GM18519 (cell line): ENCODE results near the gene LRRC3.
"Not testable (repeated sequence)": the region's sequence is repeated elsewhere in the genome, so short reads cannot be mapped to it uniquely, and the experiment has no call there.

Source experiments
- ATAC-seq: cut with Tn5 transposase; IDR thresholded peaks from one replicate; pipeline ENCODE4 v1.9.1; 2021; ENCODE audit warnings: mild to moderate bottlenecking, moderate library complexity; ENCODE audit not compliant: unreplicated experiment, low FRiP score

LRRC3 gene

DNA sequence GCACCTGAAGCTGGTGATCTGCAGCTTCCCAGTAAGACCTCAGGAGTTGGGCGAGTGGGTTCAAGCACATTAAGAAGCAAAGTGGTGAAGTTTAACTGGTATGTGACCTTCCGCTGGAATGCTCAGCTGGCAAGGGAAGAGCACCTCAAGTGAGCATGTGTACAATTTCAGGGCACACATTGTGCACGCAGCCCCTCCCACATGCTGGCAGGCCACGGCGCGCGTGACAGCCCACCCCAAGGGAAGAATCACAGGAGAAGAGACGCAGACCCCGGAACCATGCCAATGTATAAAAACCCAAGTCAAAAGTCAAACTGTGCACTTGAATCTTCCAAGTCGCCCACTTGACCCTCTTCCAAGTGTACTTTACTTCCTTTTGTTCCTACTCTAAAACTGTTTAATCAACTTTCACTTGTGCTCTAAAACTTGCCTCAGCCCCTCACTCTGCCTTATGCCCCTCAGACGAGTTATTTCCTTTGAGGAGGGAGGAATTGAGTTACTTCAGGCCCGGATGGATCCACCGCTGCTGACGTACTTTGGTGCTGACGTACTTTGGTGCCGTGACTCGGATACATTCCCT is 20.0 kb downstream of the LRRC3 start:
- no peak for ATAC-seq

- no peak for ATAC-seq
These were observed 21.8 kb downstream of the LRRC3 start for GRCh38 chr21:44477131-44477530.

DNA sequence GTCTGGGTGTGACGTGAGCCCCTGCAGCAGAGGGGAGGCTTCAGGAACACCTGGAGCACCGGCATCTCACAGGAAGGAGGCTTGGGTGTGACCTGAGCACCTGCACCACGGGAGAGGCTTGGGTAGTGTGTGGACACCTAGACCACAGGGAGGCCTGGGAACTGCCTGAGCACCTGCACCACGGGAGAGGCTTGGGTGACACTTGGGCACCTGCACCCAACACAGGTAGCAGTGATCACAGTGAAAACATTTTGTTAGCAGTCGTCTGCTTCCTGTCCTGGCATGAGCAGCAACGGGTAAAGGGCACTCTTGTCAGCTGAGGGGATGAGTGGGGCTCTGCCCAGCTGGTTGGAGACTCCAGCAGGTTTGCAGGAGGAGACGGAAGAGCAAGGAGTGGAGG is 22.4 kb downstream of the LRRC3 start:
- no peak for ATAC-seq

- ATAC-seq: no peak
These were observed 23.0 kb downstream of the LRRC3 start for GRCh38 chr21:44478124-44478800.

- ATAC-seq: no peak
These were observed 23.5 kb downstream of the LRRC3 start for GRCh38 chr21:44478801-44479167.

DNA sequence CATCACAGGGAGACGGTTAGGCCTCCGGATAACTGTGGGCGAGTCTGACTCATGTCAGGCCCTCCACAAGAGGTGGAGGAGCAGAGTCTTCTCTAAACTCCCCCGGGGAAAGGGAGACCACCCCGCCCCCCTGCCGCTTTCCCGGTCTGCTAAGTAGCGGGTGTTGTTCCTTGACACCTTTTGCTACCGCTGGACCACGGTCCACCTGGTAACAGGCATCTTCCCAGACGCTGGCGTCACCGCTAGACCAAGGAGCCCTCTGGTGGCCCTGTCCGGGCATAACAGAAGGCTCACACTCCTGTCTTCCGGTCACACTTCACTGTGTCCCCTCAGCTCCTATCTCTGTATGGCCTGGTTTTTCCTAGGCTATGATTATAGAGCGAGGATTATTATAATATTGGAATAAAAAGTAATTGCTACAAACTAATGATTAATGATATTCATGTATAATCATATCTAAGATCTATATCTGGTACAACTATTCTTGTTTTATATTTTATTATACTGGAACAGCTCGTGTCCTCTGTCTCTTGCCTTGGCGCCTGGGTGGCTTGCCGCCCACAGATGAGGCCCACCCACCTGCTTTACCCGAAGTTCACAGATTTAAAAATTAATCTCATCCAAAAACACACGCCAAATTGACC is 24.4 kb downstream of the LRRC3 start:
- not testable (repeated sequence) for ATAC-seq

DNA sequence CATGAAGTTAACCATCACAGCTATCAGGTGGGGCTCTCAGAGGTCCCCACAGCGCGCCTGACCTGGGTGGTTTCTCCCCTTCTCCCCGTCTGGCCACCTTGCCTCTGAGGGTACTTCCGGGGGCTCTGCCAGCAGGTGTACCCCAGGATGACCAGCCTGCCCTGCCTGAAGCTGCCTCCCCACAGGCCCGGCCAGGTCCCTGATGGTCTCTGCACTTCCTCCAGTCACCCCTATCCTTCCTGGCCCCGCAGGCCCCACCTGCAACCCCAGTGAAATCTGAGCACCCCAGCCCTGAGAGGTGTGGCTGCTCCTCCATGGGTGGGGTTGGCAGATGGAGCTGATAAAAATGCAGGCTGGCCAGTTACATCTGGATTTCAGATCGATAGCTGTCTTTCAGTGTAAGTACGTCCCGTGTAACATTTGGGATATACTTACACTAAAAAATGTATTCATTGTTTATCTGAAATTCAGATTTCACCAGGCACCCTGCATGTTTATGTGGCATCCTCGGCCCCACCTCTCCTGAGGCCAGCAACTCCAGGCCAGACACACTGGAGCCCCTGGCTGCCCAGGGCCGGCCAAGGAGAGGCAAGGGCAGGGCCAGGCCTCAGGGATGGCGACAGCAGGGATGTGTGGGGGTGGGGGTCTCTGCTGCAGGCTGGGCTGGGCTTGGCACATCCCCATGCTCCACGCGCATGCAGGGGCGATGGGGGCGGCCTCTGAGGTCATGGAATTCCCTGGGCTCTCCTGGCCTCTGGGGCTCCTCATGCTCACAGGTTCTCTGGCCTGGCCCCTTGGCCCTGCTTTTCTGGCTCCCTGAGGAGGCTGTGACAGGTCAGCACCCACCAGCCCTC is 25.1 kb downstream of the LRRC3 start:
- ATAC-seq: no peak

- ATAC-seq: no peak
These were observed 27.4 kb downstream of the LRRC3 start for GRCh38 chr21:44482581-44483287.

GRCh38 chr21:44483288-44484237 is 28.3 kb downstream of the LRRC3 start:
- no peak for ATAC-seq

- no peak for ATAC-seq
These were observed 29.4 kb downstream of the LRRC3 start for GRCh38 chr21:44484498-44485253.

DNA sequence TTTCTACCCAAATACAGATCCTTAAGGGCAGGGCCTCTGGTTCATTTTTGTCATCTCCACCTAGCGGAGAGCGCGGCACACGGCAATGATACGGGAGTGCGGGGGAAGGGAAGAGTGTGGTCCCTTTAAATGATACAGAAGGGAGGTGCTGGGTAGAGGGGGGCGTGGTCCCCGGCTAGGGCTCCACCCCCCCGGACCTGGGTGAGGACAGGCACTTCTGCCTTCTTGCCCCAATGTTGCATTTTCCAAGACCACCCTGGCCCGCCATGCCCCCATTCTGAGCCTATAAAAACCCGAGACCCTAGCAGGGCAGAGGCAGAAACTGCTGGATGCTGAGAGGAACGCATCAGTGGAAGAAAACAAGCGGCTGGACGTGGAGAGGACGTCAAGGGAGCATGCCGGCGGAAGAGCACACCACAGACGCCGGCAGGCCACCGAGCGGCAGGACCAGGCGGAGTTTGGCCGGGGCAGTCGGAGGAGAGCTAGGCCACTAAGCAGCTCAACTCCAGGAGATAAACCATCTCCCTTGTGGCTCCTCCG is 30.0 kb downstream of the LRRC3 start:
- ATAC-seq: no peak

- no peak for ATAC-seq
These were observed 30.5 kb downstream of the LRRC3 start for GRCh38 chr21:44485796-44486195.

DNA sequence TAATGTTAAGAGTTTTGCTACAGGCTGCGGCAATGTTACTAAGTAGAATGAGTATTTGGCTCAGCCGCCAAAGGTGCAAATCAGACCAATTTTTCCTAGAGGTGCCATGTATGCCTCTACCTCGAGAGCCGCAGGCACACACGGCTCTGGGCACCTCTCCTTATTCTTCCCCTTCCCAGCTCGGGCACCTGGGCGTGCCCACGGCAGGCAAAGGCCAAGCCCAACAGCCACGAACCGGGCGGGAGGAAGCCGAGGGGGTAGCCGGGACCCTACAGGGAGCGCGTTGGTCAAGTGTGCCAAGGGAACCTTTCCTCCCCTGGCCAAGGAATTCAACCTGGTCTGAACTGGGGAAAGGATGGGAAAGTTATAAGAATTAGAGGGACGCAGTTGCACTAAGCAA is 31.0 kb downstream of the LRRC3 start:
- ATAC-seq: no peak

DNA sequence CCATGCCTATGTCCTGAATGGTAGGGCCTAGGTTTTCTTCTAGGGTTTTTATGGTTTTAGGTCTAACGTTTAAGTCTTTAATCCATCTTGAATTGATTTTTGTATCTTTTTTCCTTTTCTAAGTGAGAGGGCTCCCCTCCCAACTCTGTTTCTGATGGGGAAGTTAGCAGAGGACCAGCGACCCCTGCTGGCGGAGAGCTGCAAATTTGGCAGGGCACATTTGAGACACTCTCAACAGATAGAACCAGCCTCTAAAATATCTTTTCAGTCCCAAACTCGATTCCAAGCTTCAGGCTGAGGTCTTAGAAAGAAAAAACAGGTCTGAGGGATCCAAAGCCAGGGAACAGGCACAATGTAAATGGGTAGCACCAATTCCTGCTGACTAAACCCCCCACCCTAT is 32.5 kb downstream of the LRRC3 start:
- ATAC-seq: no peak

- no peak for ATAC-seq
These were observed 34.7 kb downstream of the LRRC3 start for GRCh38 chr21:44489962-44490361.

GRCh38 chr21:44490405-44490804 is 35.1 kb downstream of the LRRC3 start:
- ATAC-seq: no peak

- ATAC-seq: no peak
These were observed 35.5 kb downstream of the LRRC3 start for GRCh38 chr21:44490816-44491215.

GRCh38 chr21:44492567-44493385 is 37.5 kb downstream of the LRRC3 start:
- ATAC-seq: no peak
